ENCODE data around the gene SLC26A11.

The SLC26A11 gene

DNA sequence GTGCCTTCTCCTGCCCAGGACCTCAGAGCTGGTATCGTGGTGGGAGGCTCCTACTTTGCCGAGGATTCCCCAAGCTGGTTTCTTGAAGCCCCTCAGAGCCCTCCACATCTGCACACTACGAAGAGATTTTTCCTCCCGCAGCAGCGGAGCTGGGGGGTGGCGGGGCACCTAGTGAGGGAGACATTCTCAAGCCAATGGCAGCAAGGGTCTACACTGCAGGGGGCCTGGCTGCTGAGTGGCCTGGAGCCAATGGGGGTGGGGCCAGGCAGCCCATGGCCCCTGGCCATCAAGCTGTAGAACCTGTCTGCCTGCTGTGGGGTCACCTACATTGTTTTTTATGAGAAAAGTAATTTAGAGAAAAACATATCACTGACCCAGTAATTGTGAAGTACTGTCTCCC lies 5.0 kb downstream of the SLC26A11 start:
- no peak overlapping the region for H3K4me2 ChIP-seq
- H4K20me1 ChIP-seq (ENCODE audit: insufficient read depth) = no peaks in the 10 kb centered on the region
- no peak overlapping the region for H3K4me3 ChIP-seq (IDR thresholded peaks at IDR 0.05; ENCODE audit: insufficient read depth, low read depth, low read length)
- no peaks in the 10 kb centered on the region for H3K4me1 ChIP-seq (ENCODE audit: low read depth, poor library complexity, severe bottlenecking)
- no peak overlapping the region for H3K27ac ChIP-seq
- no peaks in the 10 kb centered on the region for H3K36me3 ChIP-seq (ENCODE audit: insufficient read depth)
- H3K79me2 ChIP-seq (ENCODE audit: insufficient read depth, low read depth) = no peaks in the 10 kb centered on the region
- H2AFZ ChIP-seq (ENCODE audit: low read depth) = no peak overlapping the region
- TF ChIP-seq, protein P1, sequence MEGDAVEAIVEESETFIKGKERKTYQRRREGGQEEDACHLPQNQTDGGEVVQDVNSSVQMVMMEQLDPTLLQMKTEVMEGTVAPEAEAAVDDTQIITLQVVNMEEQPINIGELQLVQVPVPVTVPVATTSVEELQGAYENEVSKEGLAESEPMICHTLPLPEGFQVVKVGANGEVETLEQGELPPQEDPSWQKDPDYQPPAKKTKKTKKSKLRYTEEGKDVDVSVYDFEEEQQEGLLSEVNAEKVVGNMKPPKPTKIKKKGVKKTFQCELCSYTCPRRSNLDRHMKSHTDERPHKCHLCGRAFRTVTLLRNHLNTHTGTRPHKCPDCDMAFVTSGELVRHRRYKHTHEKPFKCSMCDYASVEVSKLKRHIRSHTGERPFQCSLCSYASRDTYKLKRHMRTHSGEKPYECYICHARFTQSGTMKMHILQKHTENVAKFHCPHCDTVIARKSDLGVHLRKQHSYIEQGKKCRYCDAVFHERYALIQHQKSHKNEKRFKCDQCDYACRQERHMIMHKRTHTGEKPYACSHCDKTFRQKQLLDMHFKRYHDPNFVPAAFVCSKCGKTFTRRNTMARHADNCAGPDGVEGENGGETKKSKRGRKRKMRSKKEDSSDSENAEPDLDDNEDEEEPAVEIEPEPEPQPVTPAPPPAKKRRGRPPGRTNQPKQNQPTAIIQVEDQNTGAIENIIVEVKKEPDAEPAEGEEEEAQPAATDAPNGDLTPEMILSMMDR (conservative IDR thresholded peaks at IDR 0.05; ENCODE audit: low read depth, low read length) = no peak
- H3K27me3 ChIP-seq (ENCODE audit: insufficient read depth, low read depth) = no peaks in the 10 kb centered on the region
- no peak overlapping the region for H3K9ac ChIP-seq

DNA sequence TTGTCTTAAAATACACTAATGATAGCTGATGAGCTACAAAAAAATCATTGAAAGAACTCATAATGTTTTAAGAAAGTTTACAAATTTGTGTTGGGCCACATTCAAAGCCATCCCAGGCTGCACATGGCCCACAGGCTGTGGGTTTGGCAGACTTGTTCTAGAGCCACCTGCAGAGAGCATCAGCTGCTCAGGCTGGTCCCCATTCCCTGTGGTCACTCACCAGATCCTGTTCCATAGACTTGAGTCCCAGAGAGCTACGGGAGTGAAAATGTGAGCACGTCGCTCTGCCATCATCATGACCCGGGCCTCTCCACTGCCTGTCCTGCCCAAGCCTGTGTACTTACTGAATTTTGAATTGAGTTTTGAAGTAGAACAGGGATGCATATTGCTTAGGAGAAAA lies 6.9 kb downstream of the SLC26A11 start:
- no peaks in the 10 kb centered on the region for H3K27me3 ChIP-seq (ENCODE audit: insufficient read depth, low read depth)
- no peaks in the 10 kb centered on the region for H4K20me1 ChIP-seq (ENCODE audit: insufficient read depth)
- no peak overlapping the region for H3K4me2 ChIP-seq
- H3K4me3 ChIP-seq (IDR thresholded peaks at IDR 0.05; ENCODE audit: insufficient read depth, low read depth, low read length) = no peak overlapping the region
- no peak overlapping the region for H3K9ac ChIP-seq
- TF ChIP-seq, protein P1 (conservative IDR thresholded peaks at IDR 0.05; ENCODE audit: low read depth, low read length) = no peak
- H3K79me2 ChIP-seq (ENCODE audit: insufficient read depth, low read depth) = no peaks in the 10 kb centered on the region
- no peak overlapping the region for H2AFZ ChIP-seq (ENCODE audit: low read depth)
- H3K36me3 ChIP-seq (ENCODE audit: insufficient read depth) = no peaks in the 10 kb centered on the region
- H3K27ac ChIP-seq = no peak overlapping the region
- H3K4me1 ChIP-seq (ENCODE audit: low read depth, poor library complexity, severe bottlenecking) = no peaks in the 10 kb centered on the region

DNA sequence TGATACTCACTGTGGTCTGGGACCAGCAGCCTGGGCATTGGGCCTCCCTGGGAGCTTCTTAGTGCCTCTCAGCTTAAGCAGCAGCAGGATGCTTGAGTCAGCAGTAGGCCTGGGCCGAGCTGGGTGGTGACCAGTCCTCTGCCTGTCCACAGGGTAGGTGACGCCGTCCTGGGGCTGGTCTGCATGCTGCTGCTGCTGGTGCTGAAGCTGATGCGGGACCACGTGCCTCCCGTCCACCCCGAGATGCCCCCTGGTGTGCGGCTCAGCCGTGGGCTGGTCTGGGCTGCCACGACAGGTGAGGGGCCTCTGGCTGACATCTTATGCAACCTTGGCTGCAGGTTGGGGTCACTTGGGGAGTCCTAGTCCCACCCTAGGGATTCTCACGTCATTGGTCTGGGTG lies 7.4 kb downstream of the SLC26A11 start:
- no peak overlapping the region for H3K4me2 ChIP-seq
- TF ChIP-seq, protein P1 (conservative IDR thresholded peaks at IDR 0.05; ENCODE audit: low read depth, low read length) = no peak
- no peak overlapping the region for H3K9ac ChIP-seq
- H3K36me3 ChIP-seq (ENCODE audit: insufficient read depth) = no peaks in the 10 kb centered on the region
- H2AFZ ChIP-seq (ENCODE audit: low read depth) = no peak overlapping the region
- H3K4me3 ChIP-seq (IDR thresholded peaks at IDR 0.05; ENCODE audit: insufficient read depth, low read depth, low read length) = no peak overlapping the region
- no peaks in the 10 kb centered on the region for H4K20me1 ChIP-seq (ENCODE audit: insufficient read depth)
- no peaks in the 10 kb centered on the region for H3K4me1 ChIP-seq (ENCODE audit: low read depth, poor library complexity, severe bottlenecking)
- no peak overlapping the region for H3K27ac ChIP-seq
- H3K27me3 ChIP-seq (ENCODE audit: insufficient read depth, low read depth) = no peaks in the 10 kb centered on the region
- no peaks in the 10 kb centered on the region for H3K79me2 ChIP-seq (ENCODE audit: insufficient read depth, low read depth)

DNA sequence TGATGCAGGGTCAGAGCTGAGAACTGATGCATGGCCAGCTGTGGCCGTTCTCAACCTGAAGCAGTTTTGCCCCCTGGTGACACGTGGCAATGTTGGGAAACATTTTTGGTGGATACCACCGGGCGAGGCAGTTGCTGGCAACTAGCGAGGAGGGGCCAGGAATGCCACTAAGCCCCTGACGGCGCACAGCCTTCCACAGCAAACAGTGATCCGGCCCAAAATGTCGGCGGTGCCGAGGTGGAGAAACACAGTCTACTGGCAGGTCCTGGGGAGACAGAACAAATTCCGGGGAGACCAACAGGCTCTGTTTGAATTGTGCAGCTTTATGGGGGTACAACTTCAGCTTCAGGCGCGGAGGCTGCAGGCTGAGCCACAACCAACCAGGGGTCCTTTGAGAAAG lies 8.2 kb downstream of the SLC26A11 start:
- Histone ChIP-seq H3K4me2 (no peak overlapping the region), H3K9ac (no peak overlapping the region), H3K36me3 (ENCODE audit: insufficient read depth) (no peaks in the 10 kb centered on the region), H4K20me1 (ENCODE audit: insufficient read depth) (no peaks in the 10 kb centered on the region), H3K4me1 (ENCODE audit: low read depth, poor library complexity, severe bottlenecking) (no peaks in the 10 kb centered on the region), H2AFZ (ENCODE audit: low read depth) (no peak overlapping the region), H3K27ac (no peak overlapping the region), H3K4me3 (IDR thresholded peaks at IDR 0.05; ENCODE audit: insufficient read depth, low read depth, low read length) (no peak overlapping the region), H3K27me3 (ENCODE audit: insufficient read depth, low read depth) (no peaks in the 10 kb centered on the region), H3K79me2 (ENCODE audit: insufficient read depth, low read depth) (no peaks in the 10 kb centered on the region)
- TF ChIP-seq, protein P1 (conservative IDR thresholded peaks at IDR 0.05; ENCODE audit: low read depth, low read length) = no peak
